Measurements from ENCODE around the gene FHL2.

Gene FHL2

GRCh38 chr2:105396254-105397024 lies 2.4 kb downstream of the FHL2 start:
- DNase-seq: no peak

GRCh38 chr2:105395691-105396090 lies 3.2 kb downstream of the FHL2 start:
- DNase-seq: no peak

- DNase-seq: no peak
These were observed 3.8 kb downstream of the FHL2 start for GRCh38 chr2:105394951-105395611.

GRCh38 chr2:105393373-105394055 lies 5.3 kb downstream of the FHL2 start:
- DNase-seq: no peak

- DNase-seq: no peak
These were observed 6.8 kb downstream of the FHL2 start for GRCh38 chr2:105391763-105392662.

- DNase-seq: no peak
These were observed 7.7 kb downstream of the FHL2 start for GRCh38 chr2:105391058-105391627.

GRCh38 chr2:105390454-105390853 lies 8.4 kb downstream of the FHL2 start:
- DNase-seq: no peak

- no peak for DNase-seq
These were observed 9.9 kb downstream of the FHL2 start for GRCh38 chr2:105388971-105389381.

- no peak for DNase-seq
These were observed 11.6 kb downstream of the FHL2 start for GRCh38 chr2:105387225-105387624.

GRCh38 chr2:105385731-105386540 lies 12.9 kb downstream of the FHL2 start:
- DNase-seq: no peak

GRCh38 chr2:105384861-105385260 lies 14.0 kb downstream of the FHL2 start:
- DNase-seq: no peak

GRCh38 chr2:105384216-105384615 lies 14.6 kb downstream of the FHL2 start:
- DNase-seq: no peak

- no peak for DNase-seq
These were observed 15.3 kb downstream of the FHL2 start for GRCh38 chr2:105383432-105384166.

GRCh38 chr2:105382177-105382576 lies 16.7 kb downstream of the FHL2 start:
- no peak for DNase-seq

GRCh38 chr2:105381101-105381668 lies 17.7 kb downstream of the FHL2 start:
- no peak for DNase-seq

- no peak for DNase-seq
These were observed 18.3 kb downstream of the FHL2 start for GRCh38 chr2:105380432-105381100.

GRCh38 chr2:105379741-105380186 lies 19.1 kb downstream of the FHL2 start:
- no peak for DNase-seq

GRCh38 chr2:105378921-105379383 lies 19.9 kb downstream of the FHL2 start:
- DNase-seq: no peak

GRCh38 chr2:105378276-105378840 lies 20.5 kb downstream of the FHL2 start:
- DNase-seq: no peak
